GM23338 (cell line): ENCODE results near the gene CHRNB2. TPM values are rescaled to one million over a fixed set of nuclear protein-coding genes. Genes with fewer than 3 reads are reported as not detected.
A peak's percentile ranks its signal among the peaks of the same experiment; 100 is the strongest.

ENCODE experiments used
- ATAC-seq: fragments of 200-7000 bp; cut with Tn5 transposase; 3 replicates; pipeline ENCODE4 v1.9.1; 2020
- DNase-seq: peaks from one replicate; pipeline ENCODE4 v3.0.0-alpha.2; 2015; ENCODE audit warnings: low spot score
- H2AFZ ChIP-seq: fragments of 200-600 bp; sonication (generic); 2 replicates; pipeline ENCODE4 v1.8.0; 2016; ENCODE audit warnings: antibody characterized with exemption, mild to moderate bottlenecking, moderate library complexity
- H3F3A ChIP-seq: fragments of 200-600 bp; sonication (generic); replicated peaks from 2 replicates; pipeline ENCODE4 v1.8.0; 2017; ENCODE audit warnings: antibody characterized with exemption, mixed run types, low read depth
- H3K27ac ChIP-seq: fragments of 200-600 bp; sonication (generic); 2 replicates; pipeline ENCODE4 v1.6.1; 2016; ENCODE audit warnings: low read depth
- H3K27me3 ChIP-seq: fragments of 200-600 bp; sonication (generic); 2 replicates; pipeline ENCODE4 v1.8.0; 2016; ENCODE audit warnings: mild to moderate bottlenecking, mixed run types, moderate library complexity; ENCODE audit not compliant: insufficient read depth
- H3K36me3 ChIP-seq: fragments of 200-600 bp; sonication (generic); 2 replicates; pipeline ENCODE4 v1.8.0; 2016; ENCODE audit warnings: mild to moderate bottlenecking; ENCODE audit not compliant: insufficient read depth
- H3K4me1 ChIP-seq: fragments of 200-600 bp; sonication (generic); 2 replicates; pipeline ENCODE4 v1.8.0; 2016; ENCODE audit warnings: mild to moderate bottlenecking, moderate library complexity; ENCODE audit not compliant: insufficient read depth
- H3K4me2 ChIP-seq: fragments of 200-600 bp; sonication (generic); 2 replicates; pipeline ENCODE4 v1.7.1; 2017; ENCODE audit warnings: mixed run types
- H3K4me3 ChIP-seq: fragments of 200-600 bp; sonication (generic); 2 replicates; pipeline ENCODE4 v1.6.1; 2016; ENCODE audit warnings: mixed run types
- H3K79me2 ChIP-seq: fragments of 200-600 bp; sonication (generic); replicated peaks from 2 replicates; pipeline ENCODE4 v1.8.0; 2017; ENCODE audit warnings: mild to moderate bottlenecking; ENCODE audit not compliant: insufficient read depth
- H3K9me2 ChIP-seq: fragments of 200-600 bp; sonication (generic); 2 replicates; pipeline ENCODE4 v1.8.0; 2017; ENCODE audit not compliant: insufficient read depth
- H4K20me1 ChIP-seq: fragments of 200-600 bp; sonication (generic); replicated peaks from 2 replicates; pipeline ENCODE4 v1.8.0; 2017; ENCODE audit warnings: mild to moderate bottlenecking; ENCODE audit not compliant: insufficient read depth
- H3K27ac Mint-ChIP-seq: 2 replicates; pipeline ENCODE4 v1.8.0; 2020; ENCODE audit warnings: inconsistent platforms, mild to moderate bottlenecking, moderate library complexity, mixed read lengths
- H3K27me3 Mint-ChIP-seq: 3 replicates; pipeline ENCODE4 v1.8.0; 2022; ENCODE audit warnings: low read depth, mild to moderate bottlenecking, moderate library complexity, mixed read lengths, inconsistent platforms; ENCODE audit not compliant: insufficient read depth, poor library complexity
- H3K36me3 Mint-ChIP-seq: 3 replicates; pipeline ENCODE4 v1.8.0; 2021; ENCODE audit warnings: low read depth, mild to moderate bottlenecking, inconsistent platforms, moderate library complexity, mixed read lengths
- H3K4me1 Mint-ChIP-seq: 3 replicates; pipeline ENCODE4 v1.8.0; 2020; ENCODE audit warnings: mild to moderate bottlenecking, inconsistent platforms, mixed read lengths
- H3K4me3 Mint-ChIP-seq: 3 replicates; pipeline ENCODE4 v1.8.0; 2021; ENCODE audit warnings: moderate library complexity, mild to moderate bottlenecking, inconsistent platforms, mixed read lengths
- H3K9me3 Mint-ChIP-seq: 3 replicates; pipeline ENCODE4 v1.8.0; 2020; ENCODE audit warnings: moderate library complexity, mild to moderate bottlenecking, inconsistent platforms, mixed read lengths
- CREB1 ChIP-seq: fragments of 250-450 bp; sonication (Bioruptor Pico); IDR thresholded peaks from 2 replicates; pipeline ENCODE4 v1.5.0; 2020; ENCODE audit warnings: low read depth, mild to moderate bottlenecking, moderate library complexity
- ETS1 ChIP-seq: IDR thresholded peaks from 2 replicates; pipeline ENCODE4 v1.6.1; 2016; ENCODE audit warnings: antibody characterized with exemption
- EZH2 ChIP-seq: fragments of 200-600 bp; sonication (generic); IDR thresholded peaks from one replicate; pipeline ENCODE4 v1.8.0; 2017; ENCODE audit warnings: antibody characterized with exemption, mild to moderate bottlenecking, low read depth; ENCODE audit not compliant: unreplicated experiment
- EZH2phosphoT487 ChIP-seq: fragments of 200-600 bp; sonication (generic); IDR thresholded peaks from one replicate; pipeline ENCODE4 v1.8.1; 2018; ENCODE audit warnings: antibody characterized with exemption; ENCODE audit not compliant: unreplicated experiment
- JUNB ChIP-seq: IDR thresholded peaks from one replicate; pipeline ENCODE4 v1.6.1; 2016; ENCODE audit warnings: antibody characterized with exemption; ENCODE audit not compliant: unreplicated experiment
- NANOG ChIP-seq: IDR thresholded peaks from 2 replicates; pipeline ENCODE4 v1.6.1; 2016; ENCODE audit warnings: antibody characterized with exemption, borderline replicate concordance
- POLR2AphosphoS5 ChIP-seq: IDR thresholded peaks from 2 replicates; pipeline ENCODE4 v1.6.1; 2016; ENCODE audit warnings: antibody characterized with exemption, low read depth
- REST ChIP-seq: IDR thresholded peaks from one replicate; pipeline ENCODE4 v1.6.1; 2018; ENCODE audit warnings: antibody characterized with exemption; ENCODE audit not compliant: unreplicated experiment
- STAT1 ChIP-seq: IDR thresholded peaks from one replicate; pipeline ENCODE4 v1.6.1; 2016; ENCODE audit warnings: antibody characterized with exemption; ENCODE audit not compliant: unreplicated experiment
- ZNF114 ChIP-seq: fragments of 250-450 bp; sonication (Bioruptor Pico); IDR thresholded peaks from 2 replicates; pipeline ENCODE4 v1.5.0; 2020; ENCODE audit warnings: mild to moderate bottlenecking, moderate library complexity
- ZNF331 ChIP-seq: fragments of 250-450 bp; sonication (Bioruptor Pico); IDR thresholded peaks from 2 replicates; pipeline ENCODE4 v1.5.0; 2020; ENCODE audit warnings: low read depth, mild to moderate bottlenecking, moderate library complexity
- polyA plus RNA-seq: library from polyadenylated mRNA; unstranded; fragments of >200 nt; fragmentation: Nextera tagmentation; extraction: Ambion mirVana; gene quantifications from 2 replicates; pipeline ENCODE4 v1.2.1, GENCODE V29; 2016
- total RNA-seq: library from RNA; depleted of rRNA; stranded (reverse); fragments of >200 nt; shearing (Covaris generic); gene quantifications from 2 replicates; pipeline ENCODE4 v1.2.3, GENCODE V29; 2014
- TF ChIP-seq, protein P1 (sequence below), 2 experiments: fragments of 200-600 bp in 1 of 2; sonication (generic) in 1 of 2; conservative IDR thresholded peaks; 2 replicates each; pipeline versions ENCODE4 v1.5.1 to v1.6.1; 2016 to 2017; ENCODE audit warnings: antibody characterized with exemption in 2 of 2, low read depth in 2 of 2, mild to moderate bottlenecking in 2 of 2, moderate library complexity in 1 of 2

The CHRNB2 gene
- total and polyA plus RNA-seq, 2 experiments from 2014 or later, result 0.73 to 3.6 TPM

- peaks cover 16% of the 10 kb centered on the region for H3K4me1 ChIP-seq
- peak; percentile 31 for ATAC-seq
- no peaks in the 10 kb centered on the region for H3K27me3 ChIP-seq
- H3K4me2 ChIP-seq, result peak overlapping the region; percentile 99
- H3K9me3 Mint-ChIP-seq, result no peaks in the 10 kb centered on the region
- peak overlapping the region; percentile 87 for H3K4me3 Mint-ChIP-seq
- DNase-seq, result peak; percentile 68
- no peak for TF ChIP-seq POLR2AphosphoS5
- no peak for TF ChIP-seq CREB1 (CRISPR knock-in tag)
- H3K27ac ChIP-seq, result peak overlapping the region; percentile 27
- H3K36me3 Mint-ChIP-seq, result peaks cover 54% of the 10 kb centered on the region
- H3K79me2 ChIP-seq, result peaks cover 23% of the 10 kb centered on the region
- H3K4me1 Mint-ChIP-seq, result peaks cover 26% of the 10 kb centered on the region; the same call in 2 of the 3 replicates
- H3K27me3 Mint-ChIP-seq, result peaks cover 9% of the 10 kb centered on the region
- no peak overlapping the region for H2AFZ ChIP-seq
- H3K27ac Mint-ChIP-seq, result peak overlapping the region; percentile 87
- H3F3A ChIP-seq, result peaks cover 6% of the 10 kb centered on the region
- no peaks in the 10 kb centered on the region for H3K9me2 ChIP-seq
- peaks cover 42% of the 10 kb centered on the region for H3K36me3 ChIP-seq
- peak overlapping the region; percentile 97 for H3K4me3 ChIP-seq
- H4K20me1 ChIP-seq, result peaks cover 34% of the 10 kb centered on the region
Measured at GRCh38 chr1:154556422-154556821, 11.2 kb upstream of the CHRNB2 start.

- Mint-ChIP-seq H3K9me3 (no peaks in the 10 kb centered on the region), H3K4me1 (peaks cover 26% of the 10 kb centered on the region; the same call in 2 of the 3 replicates), H3K27me3 (peaks cover 12% of the 10 kb centered on the region), H3K27ac (peak overlapping the region; percentile 84), H3K4me3 (peak overlapping the region; percentile 87), H3K36me3 (peaks cover 44% of the 10 kb centered on the region)
- H3K4me3 ChIP-seq, result peak overlapping the region; percentile 97
- H3K4me2 ChIP-seq, result peak overlapping the region; percentile 99
- peaks cover 6% of the 10 kb centered on the region for H3F3A ChIP-seq
- H3K36me3 ChIP-seq, result peaks cover 36% of the 10 kb centered on the region
- no peak for ATAC-seq
- H4K20me1 ChIP-seq, result peaks cover 34% of the 10 kb centered on the region
- no peaks in the 10 kb centered on the region for H3K9me2 ChIP-seq
- H2AFZ ChIP-seq, result no peak overlapping the region
- H3K79me2 ChIP-seq, result peaks cover 23% of the 10 kb centered on the region
- peak; percentile 10 for DNase-seq
- H3K27me3 ChIP-seq, result no peaks in the 10 kb centered on the region
- H3K4me1 ChIP-seq, result peaks cover 16% of the 10 kb centered on the region
- 0 out of 2 replicates have a peak overlapping the region, but pooled peaks have one; percentile 59 for H3K27ac ChIP-seq
- TF ChIP-seq ETS1 (no peak), JUNB (no peak), EZH2 (no peak), EZH2phosphoT487 (no peak), CREB1 (CRISPR knock-in tag) (no peak), POLR2AphosphoS5 (no peak), ZNF331 (no peak), ZNF114 (CRISPR knock-in tag) (no peak), STAT1 (no peak), NANOG (no peak), REST (no peak)
- TF ChIP-seq, protein P1, sequence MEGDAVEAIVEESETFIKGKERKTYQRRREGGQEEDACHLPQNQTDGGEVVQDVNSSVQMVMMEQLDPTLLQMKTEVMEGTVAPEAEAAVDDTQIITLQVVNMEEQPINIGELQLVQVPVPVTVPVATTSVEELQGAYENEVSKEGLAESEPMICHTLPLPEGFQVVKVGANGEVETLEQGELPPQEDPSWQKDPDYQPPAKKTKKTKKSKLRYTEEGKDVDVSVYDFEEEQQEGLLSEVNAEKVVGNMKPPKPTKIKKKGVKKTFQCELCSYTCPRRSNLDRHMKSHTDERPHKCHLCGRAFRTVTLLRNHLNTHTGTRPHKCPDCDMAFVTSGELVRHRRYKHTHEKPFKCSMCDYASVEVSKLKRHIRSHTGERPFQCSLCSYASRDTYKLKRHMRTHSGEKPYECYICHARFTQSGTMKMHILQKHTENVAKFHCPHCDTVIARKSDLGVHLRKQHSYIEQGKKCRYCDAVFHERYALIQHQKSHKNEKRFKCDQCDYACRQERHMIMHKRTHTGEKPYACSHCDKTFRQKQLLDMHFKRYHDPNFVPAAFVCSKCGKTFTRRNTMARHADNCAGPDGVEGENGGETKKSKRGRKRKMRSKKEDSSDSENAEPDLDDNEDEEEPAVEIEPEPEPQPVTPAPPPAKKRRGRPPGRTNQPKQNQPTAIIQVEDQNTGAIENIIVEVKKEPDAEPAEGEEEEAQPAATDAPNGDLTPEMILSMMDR (conservative IDR thresholded peaks at IDR 0.05; ENCODE audit: low read depth in 2 of 2), result no peak
Measured at GRCh38 chr1:154557248-154557938, 10.2 kb upstream of the CHRNB2 start.
